LoVo (cell line): ENCODE data around the gene IFRD2.
"Not testable (repeated sequence)": the region's sequence is repeated elsewhere in the genome, so short reads cannot be mapped to it uniquely, and the experiment has no call there.

Experiments
- DNase-seq: peaks from one replicate; pipeline ENCODE4 v3.0.0-alpha.2; 2016; ENCODE audit warnings: low spot score

The IFRD2 gene

GRCh38 chr3:50245831-50246516 is 46.3 kb downstream of the IFRD2 start:
- DNase-seq, result peak; percentile 81

GRCh38 chr3:50245251-50245745 is 46.9 kb downstream of the IFRD2 start:
- no peak for DNase-seq

GRCh38 chr3:50244813-50245212 is 47.4 kb downstream of the IFRD2 start:
- DNase-seq, result not testable (repeated sequence)

- DNase-seq, result no peak
Measured at GRCh38 chr3:50243543-50243895, 48.7 kb downstream of the IFRD2 start.

- DNase-seq, result no peak
Measured at GRCh38 chr3:50242851-50243542, 49.2 kb downstream of the IFRD2 start.

GRCh38 chr3:50242381-50242770 is 49.9 kb downstream of the IFRD2 start:
- DNase-seq, result no peak

GRCh38 chr3:50241713-50242380 is 50.4 kb downstream of the IFRD2 start:
- DNase-seq, result no peak

- no peak for DNase-seq
Measured at GRCh38 chr3:50241163-50241562, 51.1 kb downstream of the IFRD2 start.

- no peak for DNase-seq
Measured at GRCh38 chr3:50239649-50240048, 52.6 kb downstream of the IFRD2 start.

- DNase-seq, result peak; percentile 69
Measured at GRCh38 chr3:50238549-50239026, 53.6 kb downstream of the IFRD2 start.

- DNase-seq, result no peak
Measured at GRCh38 chr3:50237754-50238548, 54.3 kb downstream of the IFRD2 start.
